HEK293 (cell line): Measurements from ENCODE around the gene SYNJ2.

Experiments used
- CTCF ChIA-PET: fragments of 350-600 bp; formaldehyde crosslinking; extraction: SDS; loops from one replicate; lab custom pipeline; 2021; ENCODE audit warnings: antibody characterized with exemption; lab: Yijun Ruan, JAX
- POLR2A ChIA-PET: fragments of 300-600 bp; formaldehyde crosslinking; extraction: SDS; loops from one replicate; lab custom pipeline; 2020; ENCODE audit warnings: antibody characterized with exemption, inconsistent platforms; lab: Yijun Ruan, JAX
- H3K27ac ChIP-seq: fragments of 200-500 bp; sonication (Bioruptor generic); 2 replicates; pipeline ENCODE4 v1.5.1; 2014; ENCODE audit warnings: low read depth, low read length, control low read depth, inconsistent platforms; ENCODE audit errors: extremely low read depth
- H3K36me3 ChIP-seq, 2 experiments: fragments of 200-500 bp in 1 of 2; sonication (Bioruptor generic) in 1 of 2; 1 replicate in 1 of 2; 2 replicates in 1 of 2; pipeline ENCODE4 v1.5.1; 2014 to 2017; ENCODE audit warnings: inconsistent platforms in 2 of 2, low read length in 2 of 2; ENCODE audit not compliant: control insufficient read depth in 2 of 2, insufficient read depth in 1 of 2
- H3K4me1 ChIP-seq: fragments of 200-500 bp; sonication (Bioruptor generic); 2 replicates; pipeline ENCODE4 v1.5.1; 2014; ENCODE audit warnings: mild to moderate bottlenecking, low read length, inconsistent platforms; ENCODE audit not compliant: control insufficient read depth, insufficient read depth
- H3K4me3 ChIP-seq: 2 replicates; pipeline ENCODE4 v1.5.1; 2011; ENCODE audit warnings: low read depth, mild to moderate bottlenecking, control low read depth, low read length, moderate library complexity
- H3K9me3 ChIP-seq: fragments of 200-500 bp; sonication (Bioruptor generic); 2 replicates; pipeline ENCODE4 v1.5.1; 2014; ENCODE audit warnings: low read depth, low read length, inconsistent platforms; ENCODE audit not compliant: control insufficient read depth, insufficient read depth
- GLI2 ChIP-seq: fragments of 450-650 bp; formaldehyde crosslinking; IDR thresholded peaks from 2 replicates; pipeline ENCODE4; 2017; ENCODE audit warnings: missing biosample characterization, missing genetic modification characterization, low read depth, borderline replicate concordance
- HOXD13 ChIP-seq: sonication (generic); formaldehyde crosslinking; IDR thresholded peaks from 2 replicates; pipeline ENCODE4 v1.8.0; 2022; ENCODE audit warnings: missing genetic modification reagents, borderline replicate concordance
- MZF1 ChIP-seq: fragments of 450-650 bp; formaldehyde crosslinking; IDR thresholded peaks from 2 replicates; pipeline ENCODE4 v1.5.1; 2017; ENCODE audit warnings: missing biosample characterization, missing genetic modification characterization, borderline replicate concordance
- WT1 ChIP-seq: fragments of 450-650 bp; formaldehyde crosslinking; IDR thresholded peaks from 2 replicates; pipeline ENCODE4 v1.5.1; 2016; ENCODE audit warnings: missing biosample characterization, missing genetic modification characterization
- YY2 ChIP-seq: fragments of 450-650 bp; formaldehyde crosslinking; IDR thresholded peaks from 2 replicates; pipeline ENCODE4 v1.5.1; 2016; ENCODE audit warnings: missing biosample characterization, missing genetic modification characterization
- ZBTB10 ChIP-seq: fragments of 450-650 bp; formaldehyde crosslinking; IDR thresholded peaks from 2 replicates; pipeline ENCODE4 v1.5.1; 2016; ENCODE audit warnings: missing biosample characterization, missing genetic modification characterization
- ZBTB20 ChIP-seq: fragments of 450-650 bp; formaldehyde crosslinking; IDR thresholded peaks from 2 replicates; pipeline ENCODE4 v1.5.1; 2016; ENCODE audit warnings: missing biosample characterization, missing genetic modification characterization
- ZNF10 ChIP-seq: fragments of 450-650 bp; formaldehyde crosslinking; IDR thresholded peaks from 2 replicates; pipeline ENCODE4 v1.5.1; 2017; ENCODE audit warnings: missing biosample characterization, missing genetic modification characterization
- ZNF133 ChIP-seq: fragments of 450-650 bp; formaldehyde crosslinking; IDR thresholded peaks from 2 replicates; pipeline ENCODE4 v1.5.1; 2016; ENCODE audit warnings: missing biosample characterization, missing genetic modification characterization
- ZNF148 ChIP-seq: fragments of 450-650 bp; formaldehyde crosslinking; IDR thresholded peaks from 2 replicates; pipeline ENCODE4 v1.5.0; 2017; ENCODE audit warnings: missing biosample characterization, missing genetic modification characterization, borderline replicate concordance
- ZNF280D ChIP-seq: fragments of 450-650 bp; formaldehyde crosslinking; IDR thresholded peaks from 2 replicates; pipeline ENCODE4 v1.5.1; 2016; ENCODE audit warnings: missing biosample characterization, missing genetic modification characterization
- ZNF292 ChIP-seq: fragments of 450-650 bp; formaldehyde crosslinking; IDR thresholded peaks from 2 replicates; pipeline ENCODE4 v1.5.1; 2016; ENCODE audit warnings: low read depth, missing biosample characterization, missing genetic modification characterization, borderline replicate concordance
- ZNF404 ChIP-seq: fragments of 450-650 bp; formaldehyde crosslinking; IDR thresholded peaks from 2 replicates; pipeline ENCODE4 v1.5.1; 2017; ENCODE audit warnings: missing biosample characterization, missing genetic modification characterization
- ZNF488 ChIP-seq: fragments of 450-650 bp; formaldehyde crosslinking; IDR thresholded peaks from 2 replicates; pipeline ENCODE4 v1.5.1; 2016; ENCODE audit warnings: missing biosample characterization, missing genetic modification characterization
- ZNF549 ChIP-seq: fragments of 450-650 bp; IDR thresholded peaks from 2 replicates; pipeline ENCODE4 v1.5.1; 2018; ENCODE audit warnings: missing biosample characterization, missing genetic modification characterization, mild to moderate bottlenecking, inconsistent platforms, moderate library complexity
- ZNF571 ChIP-seq: fragments of 450-650 bp; formaldehyde crosslinking; IDR thresholded peaks from 2 replicates; pipeline ENCODE4 v1.5.0; 2017; ENCODE audit warnings: missing biosample characterization, missing genetic modification characterization
- ZNF626 ChIP-seq: fragments of 450-650 bp; sonication (Bioruptor Pico); formaldehyde crosslinking; IDR thresholded peaks from 2 replicates; pipeline ENCODE4 v1.5.1; 2018; ENCODE audit warnings: missing biosample characterization, missing genetic modification characterization, inconsistent platforms

SYNJ2 gene

GRCh38 chr6:158046201-158047126, 64.8 kb downstream of the SYNJ2 start:
- no peak for TF ChIP-seq ZNF404 (tag by site-specific recombination)
- TF ChIP-seq ZNF10: peak; percentile 84
- POLR2A ChIA-PET: no interaction called here
- Histone ChIP-seq H3K27ac (no peak overlapping the region), H3K4me1 (peaks cover 11% of the 10 kb centered on the region), H3K36me3 (peaks cover 0 to 23% of the 10 kb centered on the region in 2 experiments; a peak in 1 of 3 replicates), H3K9me3 (no peaks in the 10 kb centered on the region), H3K4me3 (no peak overlapping the region)
- CTCF ChIA-PET: interaction anchor here (0.6 to 1.0 kb wide), 2 partner anchors 26 to 91 kb away, joined by 3 read pairs; no protein-coding TSS in a partner anchor

- no peak overlapping the region for H3K4me3 ChIP-seq
- ChIA-PET POLR2A (no interaction called here), CTCF (interaction anchor here (0.6 to 1.9 kb wide), 3 partner anchors 21 to 92 kb away, joined by 3 to 13 read pairs (median 6); no protein-coding TSS in a partner anchor)
- H3K4me1 ChIP-seq: peaks cover 6% of the 10 kb centered on the region
- H3K36me3 ChIP-seq: peaks cover 0 to 23% of the 10 kb centered on the region in 2 experiments; a peak in 1 of 3 replicates
- no peak overlapping the region for H3K27ac ChIP-seq
- H3K9me3 ChIP-seq: no peaks in the 10 kb centered on the region
- TF ChIP-seq WT1 (tag by site-specific recombination) (no peak), ZBTB10 (tag by site-specific recombination) (no peak), GLI2 (tag by site-specific recombination) (no peak), ZNF133 (tag by site-specific recombination) (no peak), ZNF488 (tag by site-specific recombination) (no peak), ZNF549 (tag by site-specific recombination) (no peak), ZNF292 (tag by site-specific recombination) (no peak), ZNF148 (tag by site-specific recombination) (no peak), ZNF571 (tag by site-specific recombination) (no peak), ZNF280D (no peak), YY2 (tag by site-specific recombination) (no peak), ZNF626 (tag by site-specific recombination) (no peak), ZBTB20 (no peak), MZF1 (tag by site-specific recombination) (no peak), HOXD13 (CRISPR knock-in tag) (no peak)
Measured at GRCh38 chr6:158047127-158047518, 65.5 kb downstream of the SYNJ2 start.
